ENCODE data around the gene DAGLA. TPM values are rescaled to one million over a fixed set of nuclear protein-coding genes. Genes with fewer than 3 reads are reported as not detected.

DAGLA gene
- total RNA-seq, 4 donors from 2014 or later: 1.7 to 6.9 (median 2.9) TPM

GRCh38 chr11:61782299-61782698, 102.1 kb downstream of the DAGLA start:
- no peak overlapping the region for H3K27ac ChIP-seq
- peaks cover 0 to 52% (median 17%) of the 10 kb centered on the region in 3 donors for H3K36me3 ChIP-seq
- DNase-seq: no peak
- H3K4me3 ChIP-seq: no peak overlapping the region
- no peak for TF ChIP-seq POLR2A (IDR thresholded peaks at IDR 0.05)
- no peak for TF ChIP-seq CTCF (IDR thresholded peaks at IDR 0.05)
- H3K4me1 ChIP-seq: peaks cover 4 to 6% (median 5%) of the 10 kb centered on the region in 3 donors
- intact Hi-C loops (cut with DNase I): no loop called here
- H3K27me3 ChIP-seq: no peaks in the 10 kb centered on the region
- 85 to 93% methylated on average over 3 of the region's 3 CpGs for WGBS, 2 donors
- H3K9me3 ChIP-seq: no peaks in the 10 kb centered on the region

- Histone ChIP-seq H3K27ac (no peak overlapping the region), H3K4me1 (peaks cover 0 to under 1% (median 0%) of the 10 kb centered on the region in 3 donors), H3K36me3 (peaks cover 0 to 57% (median 23%) of the 10 kb centered on the region in 3 donors), H3K27me3 (no peaks in the 10 kb centered on the region), H3K4me3 (no peak overlapping the region), H3K9me3 (no peaks in the 10 kb centered on the region)
- TF ChIP-seq POLR2A (IDR thresholded peaks at IDR 0.05) (no peak), CTCF (IDR thresholded peaks at IDR 0.05) (no peak)
- intact Hi-C loops (cut with DNase I): no loop called here
- no peak for DNase-seq
- WGBS, 2 donors: 72 to 84% methylated on average over 7 to 9 of the region's 11 CpGs
Observed at GRCh38 chr11:61782841-61783240, 102.7 kb downstream of the DAGLA start.

- WGBS, 2 donors: 67 to 73% methylated on average over 5 to 8 of the region's 13 CpGs
- no peak overlapping the region for H3K4me3 ChIP-seq
- peaks cover 0 to 68% (median 31%) of the 10 kb centered on the region in 3 donors for H3K36me3 ChIP-seq
- H3K27me3 ChIP-seq: no peaks in the 10 kb centered on the region
- TF ChIP-seq POLR2A (IDR thresholded peaks at IDR 0.05) (no peak), CTCF (IDR thresholded peaks at IDR 0.05) (no peak)
- no peak overlapping the region for H3K27ac ChIP-seq
- no peak for DNase-seq
- H3K4me1 ChIP-seq: peaks cover 0 to 6% (median 0%) of the 10 kb centered on the region in 3 donors
- no peaks in the 10 kb centered on the region for H3K9me3 ChIP-seq
- intact Hi-C loops (cut with DNase I): no loop called here
Observed at GRCh38 chr11:61783717-61784505, 103.7 kb downstream of the DAGLA start.

GRCh38 chr11:61784506-61784805, 104.3 kb downstream of the DAGLA start:
- Histone ChIP-seq H3K4me3 (no peak overlapping the region), H3K27ac (no peak overlapping the region), H3K4me1 (peaks cover 0 to 11% (median 0%) of the 10 kb centered on the region in 3 donors), H3K27me3 (no peaks in the 10 kb centered on the region), H3K36me3 (peaks cover 0 to 73% (median 33%) of the 10 kb centered on the region in 3 donors), H3K9me3 (no peaks in the 10 kb centered on the region)
- TF ChIP-seq CTCF (IDR thresholded peaks at IDR 0.05) (no peak), POLR2A (IDR thresholded peaks at IDR 0.05) (no peak)
- no peak for DNase-seq
- WGBS, 2 donors: 73 to 87% methylated on average over 3 to 5 of the region's 7 CpGs
- intact Hi-C loops (cut with DNase I): no loop called here

- Histone ChIP-seq H3K27me3 (no peaks in the 10 kb centered on the region), H3K4me1 (peaks cover 0 to 12% (median 0%) of the 10 kb centered on the region in 3 donors), H3K36me3 (peaks cover 0 to 84% (median 43%) of the 10 kb centered on the region in 3 donors), H3K4me3 (no peak overlapping the region), H3K9me3 (no peaks in the 10 kb centered on the region), H3K27ac (no peak overlapping the region)
- TF ChIP-seq POLR2A (IDR thresholded peaks at IDR 0.05): no peak
- no peak for TF ChIP-seq CTCF (IDR thresholded peaks at IDR 0.05)
- intact Hi-C loops (cut with DNase I): no loop called here
- no peak for DNase-seq
- WGBS, 2 donors: 90 to 100% methylated on average over 3 to 6 of the region's 11 CpGs
Observed at GRCh38 chr11:61785837-61786402, 105.7 kb downstream of the DAGLA start.
